OCI-LY3 (cell line): ENCODE results near the gene PDX1.
"Not testable (repeated sequence)": the region's sequence is repeated elsewhere in the genome, so short reads cannot be mapped to it uniquely, and the experiment has no call there.

Source experiments
- CTCF ChIP-seq: fragments of 200-600, 300-600 bp; sonication (generic); IDR thresholded peaks from 2 replicates; pipeline ENCODE4 v1.5.1; 2014; ENCODE audit warnings: antibody characterized with exemption, low read length, low read depth
- EZH2phosphoT487 ChIP-seq: fragments of 200-600 bp; shearing (Covaris generic); IDR thresholded peaks from 2 replicates; pipeline ENCODE4 v1.6.1; 2018; ENCODE audit warnings: antibody characterized with exemption, mixed run types, low read depth

- not testable (repeated sequence) for TF ChIP-seq CTCF, EZH2phosphoT487
Observed at GRCh38 chr13:27964206-27964605, 44.4 kb downstream of the PDX1 start.
